Effector memory CD4-positive, alpha-beta T cell (primary cell): ENCODE results near the gene MNX1.

Source experiments
- DNase-seq, 3 donors: peaks; one replicate each; pipeline ENCODE4 v3.0.0-alpha.2; 2020
- H3K27ac ChIP-seq: 2 replicates; pipeline ENCODE4 v1.7.0; 2013; ENCODE audit warnings: mild to moderate bottlenecking, low read length, moderate library complexity; ENCODE audit not compliant: insufficient read depth, poor library complexity, severe bottlenecking
- H3K27me3 ChIP-seq: replicated peaks from 2 replicates; pipeline ENCODE4 v1.7.0; 2013; ENCODE audit warnings: mild to moderate bottlenecking, low read length; ENCODE audit not compliant: insufficient read depth, control insufficient read depth, poor library complexity, severe bottlenecking
- H3K36me3 ChIP-seq: 2 replicates; pipeline ENCODE4 v1.7.0; 2013; ENCODE audit warnings: mild to moderate bottlenecking, low read length, moderate library complexity; ENCODE audit not compliant: control insufficient read depth, insufficient read depth
- H3K4me1 ChIP-seq: 2 replicates; pipeline ENCODE4 v1.7.0; 2013; ENCODE audit warnings: low read length, mild to moderate bottlenecking; ENCODE audit not compliant: control insufficient read depth, insufficient read depth, poor library complexity, severe bottlenecking
- H3K4me3 ChIP-seq: 2 replicates; pipeline ENCODE4 v1.7.0; 2013; ENCODE audit warnings: low read length, low read depth, mild to moderate bottlenecking; ENCODE audit not compliant: insufficient read depth, poor library complexity, severe bottlenecking
- H3K9me3 ChIP-seq: 2 replicates; pipeline ENCODE4 v1.7.0; 2013; ENCODE audit warnings: mild to moderate bottlenecking, low read length, moderate library complexity; ENCODE audit not compliant: control insufficient read depth

Gene MNX1

GRCh38 chr7:157021871-157022680, 11.6 kb upstream of the MNX1 start:
- H3K9me3 ChIP-seq = no peaks in the 10 kb centered on the region
- H3K4me3 ChIP-seq = no peak overlapping the region
- H3K27ac ChIP-seq = no peak overlapping the region
- H3K36me3 ChIP-seq = no peaks in the 10 kb centered on the region
- peaks cover 53% of the 10 kb centered on the region for H3K27me3 ChIP-seq
- H3K4me1 ChIP-seq = peaks cover 26% of the 10 kb centered on the region
- DNase-seq = no peak

DNA sequence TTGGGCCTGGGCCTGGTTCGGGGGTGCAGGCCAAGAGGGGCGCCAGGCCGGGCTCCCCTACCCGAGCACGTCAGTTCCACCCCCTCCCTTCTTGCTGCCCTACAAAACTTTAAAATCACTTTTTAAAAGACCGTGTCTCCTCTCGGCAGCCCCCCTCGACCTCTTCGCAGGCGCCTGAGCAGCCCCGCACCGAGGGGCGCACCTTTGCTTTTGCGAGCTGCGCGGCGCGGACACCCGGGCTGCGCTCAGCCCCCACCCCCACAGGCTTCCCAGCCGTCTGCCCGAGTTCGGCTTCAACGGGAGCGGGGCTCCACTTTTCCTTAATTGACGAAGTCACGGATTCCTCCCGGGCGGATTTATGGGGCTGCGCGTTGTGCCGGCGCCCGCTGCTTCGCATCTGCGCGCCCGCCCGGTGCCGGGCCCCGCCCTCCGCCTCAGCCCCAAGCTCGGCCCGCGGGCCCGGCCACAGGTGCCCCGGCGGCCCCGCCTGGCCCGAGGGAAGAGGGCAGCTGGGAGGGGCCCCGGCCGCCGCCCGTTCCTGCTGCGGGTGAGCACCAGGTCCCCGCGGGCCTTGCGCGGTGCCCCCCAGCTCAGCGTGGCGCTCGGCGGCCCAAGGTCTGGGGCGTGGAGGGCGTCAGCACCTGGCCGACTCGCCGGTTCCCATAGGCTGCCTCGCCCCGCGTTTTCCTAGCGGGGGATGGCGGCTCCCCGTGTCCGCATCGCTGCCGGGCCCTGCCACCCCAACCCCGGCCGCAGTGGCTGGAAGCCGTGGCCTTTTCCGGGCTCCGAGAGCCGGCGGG, 10.8 kb upstream of the MNX1 start:
- H3K9me3 ChIP-seq = no peaks in the 10 kb centered on the region
- H3K27me3 ChIP-seq = peaks cover 58% of the 10 kb centered on the region

GRCh38 chr7:157020514-157021070, 10.1 kb upstream of the MNX1 start:
- H3K36me3 ChIP-seq = no peaks in the 10 kb centered on the region
- DNase-seq = no peak
- peaks cover 26% of the 10 kb centered on the region for H3K4me1 ChIP-seq
- no peaks in the 10 kb centered on the region for H3K9me3 ChIP-seq
- no peak overlapping the region for H3K4me3 ChIP-seq
- peaks cover 64% of the 10 kb centered on the region for H3K27me3 ChIP-seq
- H3K27ac ChIP-seq = no peak overlapping the region

More for the DNA sequence above, 10.8 kb upstream of the MNX1 start:
- no peaks in the 10 kb centered on the region for H3K36me3 ChIP-seq
- no peak overlapping the region for H3K27ac ChIP-seq
- DNase-seq = no peak
- H3K4me3 ChIP-seq = no peak overlapping the region
- H3K4me1 ChIP-seq = peaks cover 26% of the 10 kb centered on the region

GRCh38 chr7:157019718-157020451, 9.4 kb upstream of the MNX1 start:
- Histone ChIP-seq H3K4me1 (peaks cover 26% of the 10 kb centered on the region), H3K4me3 (no peak overlapping the region), H3K27ac (no peak overlapping the region), H3K27me3 (peaks cover 71% of the 10 kb centered on the region), H3K36me3 (no peaks in the 10 kb centered on the region), H3K9me3 (no peaks in the 10 kb centered on the region)
- DNase-seq = no peak

DNA sequence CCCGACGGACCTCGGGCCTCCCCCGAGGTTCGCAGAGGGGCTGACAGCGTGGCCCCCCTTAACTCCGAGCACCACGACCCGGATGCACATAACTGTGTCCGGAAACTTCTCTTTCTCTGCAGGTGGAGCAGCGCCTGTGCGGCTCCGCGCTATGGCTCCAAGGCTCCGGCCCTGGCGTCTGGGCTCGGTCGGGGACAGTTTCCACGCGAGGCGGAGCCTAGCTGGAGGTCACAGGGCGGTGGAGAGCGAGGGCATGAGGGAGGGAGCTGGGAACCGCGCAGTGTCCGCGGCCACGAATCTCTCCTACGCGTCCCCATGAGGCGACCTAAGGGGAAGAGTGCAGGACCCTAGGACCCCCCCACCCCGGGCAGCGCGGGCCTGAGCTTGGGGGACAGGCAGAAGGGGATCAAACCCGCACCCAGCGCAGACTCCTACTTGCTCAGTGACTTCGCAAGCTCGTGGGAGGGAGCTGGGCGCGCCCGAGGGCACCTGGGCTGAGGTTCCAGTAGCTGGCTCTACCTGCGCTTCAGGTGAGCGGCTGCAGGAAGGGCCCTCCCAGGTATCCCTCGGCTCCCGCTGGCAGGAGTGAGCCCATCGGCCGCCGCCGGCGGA, 8.6 kb upstream of the MNX1 start:
- Histone ChIP-seq H3K4me3 (no peak overlapping the region), H3K4me1 (peaks cover 26% of the 10 kb centered on the region), H3K9me3 (no peaks in the 10 kb centered on the region), H3K36me3 (no peaks in the 10 kb centered on the region), H3K27ac (no peak overlapping the region), H3K27me3 (peaks cover 78% of the 10 kb centered on the region)
- DNase-seq = no peak

- DNase-seq = no peak
- Histone ChIP-seq H3K27ac (no peak overlapping the region), H3K36me3 (no peaks in the 10 kb centered on the region), H3K4me1 (peaks cover 26% of the 10 kb centered on the region), H3K9me3 (no peaks in the 10 kb centered on the region), H3K27me3 (peaks cover 83% of the 10 kb centered on the region), H3K4me3 (no peak overlapping the region)
Observed at GRCh38 chr7:157018328-157018996, 8.0 kb upstream of the MNX1 start.

DNA sequence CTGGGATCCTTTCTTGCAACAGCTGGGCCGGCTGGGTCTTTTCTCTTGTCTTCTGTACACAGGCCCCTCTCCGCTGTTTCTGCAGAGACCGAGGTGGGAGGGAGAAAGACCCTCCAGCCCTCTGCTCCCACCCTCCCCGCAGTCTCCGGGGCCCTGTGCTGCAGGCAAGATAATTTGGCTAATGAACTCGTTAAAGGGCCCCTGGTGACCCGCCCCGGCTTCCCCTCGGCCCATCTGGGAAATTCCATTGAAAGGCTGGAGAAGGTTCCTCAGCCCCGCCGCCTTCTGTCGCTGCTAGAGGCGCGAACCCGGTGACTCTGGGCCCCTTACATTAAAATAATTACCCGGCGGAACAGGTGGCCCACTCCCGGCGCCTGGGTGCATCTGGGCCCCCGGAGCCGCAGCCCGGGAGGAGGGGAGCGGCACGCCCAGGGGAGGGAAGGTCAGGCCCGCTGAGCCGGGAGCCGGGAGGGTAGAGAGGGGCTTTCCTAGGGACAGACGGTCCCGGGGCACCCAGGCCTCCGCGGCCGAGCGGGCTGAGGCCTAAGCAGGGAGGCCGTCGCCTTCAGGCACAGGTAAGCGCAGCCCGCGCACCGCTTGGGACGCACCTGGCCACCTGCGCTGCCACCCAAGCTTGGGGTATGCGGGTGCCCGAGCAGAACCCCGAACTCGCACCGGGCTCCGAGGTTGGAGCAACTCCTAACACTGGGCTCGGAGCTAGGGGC, 7.3 kb upstream of the MNX1 start:
- no peak overlapping the region for H3K4me3 ChIP-seq
- H3K27ac ChIP-seq = no peak overlapping the region
- H3K4me1 ChIP-seq = peaks cover 26% of the 10 kb centered on the region

DNA sequence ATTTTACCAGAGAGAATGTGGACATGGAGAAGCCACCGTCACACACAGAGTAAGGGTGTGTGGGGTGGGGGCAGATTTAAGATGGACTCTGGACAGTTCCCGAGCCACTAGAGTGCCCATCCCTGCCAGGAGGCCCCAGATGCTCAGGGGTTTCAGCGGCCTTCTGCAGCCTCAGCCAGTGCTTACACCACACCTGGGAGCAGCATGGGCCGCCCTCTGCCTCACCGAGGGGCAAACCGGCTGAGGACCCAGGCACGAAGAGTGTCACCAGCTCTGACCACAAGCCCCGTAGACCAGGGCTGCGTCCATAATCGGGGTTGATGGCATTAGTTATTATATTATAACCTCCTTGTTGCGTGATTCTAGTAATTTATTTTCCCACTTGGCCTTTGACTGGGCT, 6.7 kb upstream of the MNX1 start:
- peaks cover 85% of the 10 kb centered on the region for H3K27me3 ChIP-seq
- H3K4me3 ChIP-seq = no peak overlapping the region
- no peaks in the 10 kb centered on the region for H3K36me3 ChIP-seq
- DNase-seq = no peak
- peaks cover 26% of the 10 kb centered on the region for H3K4me1 ChIP-seq
- no peak overlapping the region for H3K27ac ChIP-seq
- H3K9me3 ChIP-seq = no peaks in the 10 kb centered on the region

More for the DNA sequence above, 7.3 kb upstream of the MNX1 start:
- peaks cover 84% of the 10 kb centered on the region for H3K27me3 ChIP-seq
- H3K36me3 ChIP-seq = no peaks in the 10 kb centered on the region
- no peak for DNase-seq
- H3K9me3 ChIP-seq = no peaks in the 10 kb centered on the region
